HL-60 (cell line): ENCODE data around the gene ANXA3.

Experiments
- DNase-seq, 2 experiments: peaks; one replicate each; pipeline ENCODE4 v3.0.0-alpha.2; 2010 to 2020; ENCODE audit warnings: low read depth in 1 of 2, low spot score in 1 of 2
- H3K27ac ChIP-seq: fragments of 250-450 bp; sonication (Bioruptor Pico); replicated peaks from 2 replicates; pipeline ENCODE4 v1.5.1; 2020; ENCODE audit warnings: mild to moderate bottlenecking, moderate library complexity
- H3K27me3 ChIP-seq: fragments of 250-450 bp; sonication (Bioruptor Pico); 2 replicates; pipeline ENCODE4 v1.5.1; 2021; ENCODE audit warnings: mild to moderate bottlenecking, moderate library complexity; ENCODE audit not compliant: insufficient read depth, poor library complexity, severe bottlenecking
- H3K4me3 ChIP-seq: replicated peaks from 2 replicates; pipeline ENCODE4 v1.5.1; 2011; ENCODE audit warnings: mild to moderate bottlenecking, control low read depth, low read length; ENCODE audit not compliant: insufficient read depth
- GABPA ChIP-seq: IDR thresholded peaks from 2 replicates; pipeline ENCODE4 v1.6.1; 2012; ENCODE audit warnings: low read depth
- POLR2AphosphoS5 ChIP-seq: IDR thresholded peaks from 2 replicates; pipeline ENCODE4 v1.6.1; 2012; ENCODE audit warnings: low read depth
- SPI1 ChIP-seq: IDR thresholded peaks from 2 replicates; pipeline ENCODE4 v1.6.1; 2012; ENCODE audit warnings: low read depth, mild to moderate bottlenecking, borderline replicate concordance
- TF ChIP-seq, protein P1 (sequence below): IDR thresholded peaks from 2 replicates; pipeline ENCODE4 v1.6.1; 2012; ENCODE audit warnings: low read depth; ENCODE audit not compliant: insufficient replicate concordance
- TF ChIP-seq, protein P2 (sequence below): IDR thresholded peaks from one replicate; pipeline ENCODE4 v1.5.1; 2011; ENCODE audit warnings: low read length, control low read depth, inconsistent platforms; ENCODE audit not compliant: insufficient read depth

The ANXA3 gene

DNA sequence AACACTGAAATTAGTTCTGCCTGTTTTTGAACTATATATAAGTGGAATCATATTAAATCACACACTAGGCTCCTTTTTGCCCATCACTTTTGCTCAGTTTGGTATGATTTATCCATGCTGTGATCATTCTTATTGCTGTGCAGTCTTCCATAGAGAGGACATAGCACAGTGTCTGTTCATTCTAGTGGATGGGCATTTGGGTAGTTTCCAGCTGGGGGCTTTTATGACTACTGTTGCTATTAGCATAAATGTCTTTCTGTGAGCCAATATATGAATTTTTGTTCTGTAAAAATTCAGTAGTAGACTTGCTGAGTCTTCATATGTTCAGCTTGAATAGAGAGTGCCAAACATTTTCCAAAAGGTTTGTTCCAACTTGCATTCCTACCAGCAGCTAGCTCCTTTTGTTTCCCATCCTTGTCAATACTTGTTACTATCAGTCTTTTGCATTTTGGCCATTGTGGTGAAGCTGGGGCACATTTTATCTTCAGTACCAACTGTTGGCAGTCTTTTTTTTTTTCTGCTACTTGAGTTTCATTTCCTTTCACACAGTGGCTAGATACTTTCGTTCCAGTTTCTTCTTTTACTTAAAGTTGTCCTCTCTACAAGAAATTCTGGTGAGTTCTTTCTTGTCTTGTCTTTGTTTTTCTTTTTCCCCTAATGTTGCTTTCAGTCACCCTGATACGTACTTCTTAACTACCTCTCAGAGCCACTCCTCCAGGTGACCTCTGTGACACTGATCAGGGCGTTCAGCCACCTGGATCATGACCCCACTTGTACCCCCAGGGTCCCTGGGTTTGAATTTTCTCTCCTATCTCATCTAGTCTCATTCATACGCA is 87.0 kb downstream of the ANXA3 start:
- no peak for DNase-seq
- Histone ChIP-seq H3K27ac (no peak overlapping the region), H3K27me3 (no peaks in the 10 kb centered on the region), H3K4me3 (no peak overlapping the region)
- TF ChIP-seq, protein P1, sequence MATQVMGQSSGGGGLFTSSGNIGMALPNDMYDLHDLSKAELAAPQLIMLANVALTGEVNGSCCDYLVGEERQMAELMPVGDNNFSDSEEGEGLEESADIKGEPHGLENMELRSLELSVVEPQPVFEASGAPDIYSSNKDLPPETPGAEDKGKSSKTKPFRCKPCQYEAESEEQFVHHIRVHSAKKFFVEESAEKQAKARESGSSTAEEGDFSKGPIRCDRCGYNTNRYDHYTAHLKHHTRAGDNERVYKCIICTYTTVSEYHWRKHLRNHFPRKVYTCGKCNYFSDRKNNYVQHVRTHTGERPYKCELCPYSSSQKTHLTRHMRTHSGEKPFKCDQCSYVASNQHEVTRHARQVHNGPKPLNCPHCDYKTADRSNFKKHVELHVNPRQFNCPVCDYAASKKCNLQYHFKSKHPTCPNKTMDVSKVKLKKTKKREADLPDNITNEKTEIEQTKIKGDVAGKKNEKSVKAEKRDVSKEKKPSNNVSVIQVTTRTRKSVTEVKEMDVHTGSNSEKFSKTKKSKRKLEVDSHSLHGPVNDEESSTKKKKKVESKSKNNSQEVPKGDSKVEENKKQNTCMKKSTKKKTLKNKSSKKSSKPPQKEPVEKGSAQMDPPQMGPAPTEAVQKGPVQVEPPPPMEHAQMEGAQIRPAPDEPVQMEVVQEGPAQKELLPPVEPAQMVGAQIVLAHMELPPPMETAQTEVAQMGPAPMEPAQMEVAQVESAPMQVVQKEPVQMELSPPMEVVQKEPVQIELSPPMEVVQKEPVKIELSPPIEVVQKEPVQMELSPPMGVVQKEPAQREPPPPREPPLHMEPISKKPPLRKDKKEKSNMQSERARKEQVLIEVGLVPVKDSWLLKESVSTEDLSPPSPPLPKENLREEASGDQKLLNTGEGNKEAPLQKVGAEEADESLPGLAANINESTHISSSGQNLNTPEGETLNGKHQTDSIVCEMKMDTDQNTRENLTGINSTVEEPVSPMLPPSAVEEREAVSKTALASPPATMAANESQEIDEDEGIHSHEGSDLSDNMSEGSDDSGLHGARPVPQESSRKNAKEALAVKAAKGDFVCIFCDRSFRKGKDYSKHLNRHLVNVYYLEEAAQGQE, result no peak
- no peak for TF ChIP-seq POLR2AphosphoS5
- TF ChIP-seq, protein P2, sequence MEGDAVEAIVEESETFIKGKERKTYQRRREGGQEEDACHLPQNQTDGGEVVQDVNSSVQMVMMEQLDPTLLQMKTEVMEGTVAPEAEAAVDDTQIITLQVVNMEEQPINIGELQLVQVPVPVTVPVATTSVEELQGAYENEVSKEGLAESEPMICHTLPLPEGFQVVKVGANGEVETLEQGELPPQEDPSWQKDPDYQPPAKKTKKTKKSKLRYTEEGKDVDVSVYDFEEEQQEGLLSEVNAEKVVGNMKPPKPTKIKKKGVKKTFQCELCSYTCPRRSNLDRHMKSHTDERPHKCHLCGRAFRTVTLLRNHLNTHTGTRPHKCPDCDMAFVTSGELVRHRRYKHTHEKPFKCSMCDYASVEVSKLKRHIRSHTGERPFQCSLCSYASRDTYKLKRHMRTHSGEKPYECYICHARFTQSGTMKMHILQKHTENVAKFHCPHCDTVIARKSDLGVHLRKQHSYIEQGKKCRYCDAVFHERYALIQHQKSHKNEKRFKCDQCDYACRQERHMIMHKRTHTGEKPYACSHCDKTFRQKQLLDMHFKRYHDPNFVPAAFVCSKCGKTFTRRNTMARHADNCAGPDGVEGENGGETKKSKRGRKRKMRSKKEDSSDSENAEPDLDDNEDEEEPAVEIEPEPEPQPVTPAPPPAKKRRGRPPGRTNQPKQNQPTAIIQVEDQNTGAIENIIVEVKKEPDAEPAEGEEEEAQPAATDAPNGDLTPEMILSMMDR, result no peak
- no peak for TF ChIP-seq GABPA
- no peak for TF ChIP-seq SPI1

DNA sequence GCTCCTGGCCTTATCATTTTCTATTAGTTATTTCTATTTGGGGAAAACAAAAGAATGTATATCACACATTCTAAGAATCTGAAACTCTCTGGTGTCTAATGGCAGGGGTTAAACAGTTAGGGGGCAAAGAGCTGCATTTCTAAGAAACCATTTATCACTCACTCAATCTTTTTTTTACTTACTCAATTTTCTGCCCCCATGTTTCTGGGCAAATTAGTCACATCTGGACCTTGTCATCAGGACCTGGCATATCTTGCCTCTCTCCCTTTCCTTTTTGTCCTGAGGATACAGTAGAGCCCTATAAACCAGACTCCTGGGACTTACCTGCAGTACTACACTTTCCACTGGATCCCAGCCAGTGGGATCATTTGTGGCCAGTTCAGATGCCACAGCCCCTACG is 89.1 kb downstream of the ANXA3 start:
- H3K27me3 ChIP-seq, result no peaks in the 10 kb centered on the region
- no peak for DNase-seq
- TF ChIP-seq POLR2AphosphoS5, result no peak
- TF ChIP-seq, protein P1, result no peak
- TF ChIP-seq SPI1, result no peak
- TF ChIP-seq GABPA, result no peak
- TF ChIP-seq, protein P2, result no peak

DNA sequence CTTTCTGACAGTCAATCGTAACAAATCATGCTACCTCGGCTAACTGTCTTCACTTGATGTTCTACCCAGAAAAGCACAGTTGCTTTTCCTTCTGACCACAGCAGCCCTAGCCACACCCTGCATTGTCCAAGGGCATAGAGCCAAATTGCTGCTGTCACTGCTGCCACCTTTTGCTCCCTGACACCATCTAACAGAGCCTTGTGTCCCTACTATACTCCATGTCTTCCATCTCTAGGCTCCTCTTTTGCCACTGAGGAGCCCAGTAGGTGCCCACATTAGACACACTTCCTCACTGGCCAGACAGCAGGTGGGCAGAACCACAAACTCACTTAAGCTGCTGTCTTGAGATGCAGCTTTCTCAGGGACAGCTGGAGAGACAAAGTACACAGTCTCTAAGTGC is 91.4 kb downstream of the ANXA3 start:
- TF ChIP-seq GABPA, result no peak
- TF ChIP-seq POLR2AphosphoS5, result no peak
- TF ChIP-seq, protein P1, result no peak
- TF ChIP-seq SPI1, result peak; percentile 33; the same call in 1 of the 2 replicates
- TF ChIP-seq, protein P2, result no peak
- H3K4me3 ChIP-seq, result no peak overlapping the region
- no peak overlapping the region for H3K27ac ChIP-seq
- no peak for DNase-seq
- no peaks in the 10 kb centered on the region for H3K27me3 ChIP-seq

More for the DNA sequence above, 89.1 kb downstream of the ANXA3 start:
- H3K4me3 ChIP-seq, result no peak overlapping the region
- no peak overlapping the region for H3K27ac ChIP-seq
